Measurements from ENCODE around the gene PRR20G.

PRR20G gene

DNA sequence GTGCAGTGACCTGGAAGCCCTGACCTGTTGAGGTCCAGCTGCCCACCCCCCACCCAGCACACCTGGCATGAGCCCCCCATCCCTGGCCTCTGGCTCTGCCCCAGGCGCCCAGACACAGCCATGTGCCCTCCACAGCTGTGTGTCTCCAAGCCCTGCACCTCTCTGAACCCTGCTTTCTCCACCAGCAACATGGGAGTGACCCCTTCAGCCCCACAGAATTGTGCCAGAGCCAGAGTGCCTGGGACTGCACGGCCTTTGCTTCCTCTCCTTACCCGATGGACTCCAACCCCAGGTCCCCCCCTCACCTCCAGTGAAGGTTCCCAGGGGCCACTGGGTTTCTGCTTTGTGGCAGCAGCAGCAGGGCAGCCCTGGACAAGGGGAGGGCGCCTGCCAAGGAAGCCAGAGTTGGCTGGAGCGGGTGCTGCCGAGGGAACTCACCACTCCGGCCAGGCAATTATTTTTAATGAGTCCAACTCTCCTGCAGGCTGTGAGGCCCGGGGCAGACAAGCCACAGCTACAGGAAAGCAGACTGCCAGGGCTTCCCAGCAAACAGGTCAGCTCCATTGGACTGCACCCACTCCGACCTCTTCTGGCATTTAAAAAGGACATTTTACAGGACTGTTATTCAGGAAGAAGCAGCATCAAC lies 24.1 kb downstream of the PRR20G start:
- no peak for DNase-seq (ENCODE audit: low read depth in 2 of 2)

DNA sequence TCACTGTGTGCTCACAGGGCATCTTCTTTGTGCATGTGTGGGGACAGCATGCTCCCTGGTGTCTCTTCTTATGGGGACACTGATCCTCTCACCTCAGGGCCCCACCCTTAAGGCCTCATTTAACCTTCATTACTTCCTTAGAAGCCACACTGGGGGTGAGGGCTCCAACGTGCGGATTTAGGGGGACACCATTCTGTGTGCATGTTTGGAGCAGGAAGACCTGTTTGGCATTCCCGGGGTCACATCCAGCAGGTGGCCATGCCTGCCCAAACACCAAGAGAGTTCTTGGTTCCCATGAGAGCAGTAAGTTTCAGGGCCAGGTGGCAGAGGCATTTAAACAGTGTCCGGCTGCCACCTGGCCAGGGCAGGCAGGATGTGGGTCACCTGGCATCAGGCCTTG lies 24.8 kb downstream of the PRR20G start:
- DNase-seq (ENCODE audit: low read depth in 2 of 2): no peak

DNA sequence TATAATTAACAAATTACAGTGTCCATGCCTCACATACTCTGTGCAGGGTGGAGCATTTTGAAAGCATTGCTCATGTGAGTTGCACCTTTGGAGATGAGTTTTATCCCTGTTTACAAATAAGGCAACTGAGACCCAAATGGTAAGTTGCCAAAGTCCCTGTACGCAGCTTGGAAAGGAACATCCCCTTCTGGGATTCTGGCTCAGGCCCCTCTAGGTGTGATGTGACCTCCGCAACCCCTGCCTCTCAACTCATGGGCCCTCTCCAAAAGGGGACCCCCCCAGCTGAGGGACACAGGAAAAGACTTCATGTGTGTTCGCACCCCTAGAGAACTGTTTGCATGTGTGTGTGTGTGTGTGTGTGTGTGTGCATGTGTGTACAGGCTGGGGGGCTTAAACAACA lies 25.3 kb downstream of the PRR20G start:
- DNase-seq (ENCODE audit: low read depth in 2 of 2): no peak

DNA sequence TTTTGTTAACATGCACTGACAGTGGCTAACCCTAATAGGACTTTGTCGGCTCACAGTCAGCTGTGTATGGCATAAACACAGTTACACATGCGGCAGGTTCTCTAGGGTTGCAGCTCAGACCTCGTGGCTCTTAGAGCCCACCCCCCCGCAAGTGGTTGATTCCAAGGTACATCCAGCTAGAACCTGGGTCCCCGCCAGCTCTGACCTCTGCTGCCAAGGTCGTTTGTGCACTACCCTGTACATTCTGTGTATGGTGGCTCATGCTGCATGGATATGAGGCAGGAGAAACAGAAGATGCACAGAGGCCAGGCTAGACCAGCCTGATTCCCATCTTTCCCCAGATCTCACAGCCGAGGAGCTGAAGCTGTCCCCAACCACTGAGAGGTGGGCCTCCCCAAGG lies 25.9 kb downstream of the PRR20G start:
- DNase-seq (ENCODE audit: low read depth in 2 of 2): no peak

DNA sequence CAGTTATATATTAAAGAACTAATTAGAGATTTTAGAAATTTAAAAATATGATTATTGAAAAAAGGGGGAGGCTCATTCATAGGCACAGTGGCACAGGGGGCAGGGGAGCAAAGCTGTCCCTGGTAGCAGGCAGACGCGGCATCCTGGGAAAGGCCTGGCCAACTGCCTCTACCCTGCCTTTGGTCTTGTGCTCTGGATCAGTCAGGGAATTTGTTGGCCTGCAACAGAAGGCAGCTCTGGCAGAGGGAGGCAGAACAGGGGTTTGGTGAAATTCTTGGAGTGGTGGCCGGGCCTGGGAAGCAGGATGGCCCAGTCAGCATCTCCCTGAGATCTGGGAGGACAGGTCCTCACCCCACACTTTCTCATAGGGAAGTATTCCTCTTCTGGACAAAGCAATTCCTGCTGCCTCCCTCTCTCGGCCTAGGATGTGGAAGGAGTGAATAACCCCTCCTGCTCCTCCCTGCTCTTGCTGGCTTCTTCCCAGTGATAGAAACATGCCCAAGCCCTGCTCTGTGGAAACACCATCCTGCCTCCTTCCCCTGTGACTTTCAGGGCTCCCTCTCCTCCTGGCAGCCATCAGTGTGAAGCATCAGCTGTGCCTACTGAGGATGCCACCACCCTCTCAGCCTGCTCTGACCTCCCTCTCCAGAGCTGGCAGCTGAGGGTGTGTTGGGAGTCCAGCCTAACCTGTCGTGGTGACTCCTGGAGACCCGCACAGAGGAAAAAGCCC lies 26.9 kb downstream of the PRR20G start:
- DNase-seq (ENCODE audit: low read depth in 2 of 2): no peak

DNA sequence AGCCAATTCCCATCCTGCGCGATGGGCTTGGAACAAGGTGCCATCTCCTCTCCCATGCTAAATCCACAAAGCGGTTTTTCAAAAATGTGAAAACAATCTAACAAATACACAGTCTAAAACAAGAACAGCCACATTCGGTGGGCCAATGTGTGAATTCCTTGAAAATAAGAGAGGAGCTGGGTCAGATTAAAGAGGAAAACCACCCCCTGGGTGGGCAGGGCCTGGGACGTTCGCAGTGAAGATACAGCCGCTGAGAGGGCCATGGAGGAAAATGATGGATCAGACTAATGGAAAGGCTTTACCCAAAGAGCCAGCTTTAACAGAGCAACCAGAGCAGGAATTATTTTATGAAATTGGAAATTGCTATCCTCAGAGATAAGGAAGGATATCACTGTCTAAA lies 27.4 kb downstream of the PRR20G start:
- DNase-seq (ENCODE audit: low read depth in 2 of 2): no peak

DNA sequence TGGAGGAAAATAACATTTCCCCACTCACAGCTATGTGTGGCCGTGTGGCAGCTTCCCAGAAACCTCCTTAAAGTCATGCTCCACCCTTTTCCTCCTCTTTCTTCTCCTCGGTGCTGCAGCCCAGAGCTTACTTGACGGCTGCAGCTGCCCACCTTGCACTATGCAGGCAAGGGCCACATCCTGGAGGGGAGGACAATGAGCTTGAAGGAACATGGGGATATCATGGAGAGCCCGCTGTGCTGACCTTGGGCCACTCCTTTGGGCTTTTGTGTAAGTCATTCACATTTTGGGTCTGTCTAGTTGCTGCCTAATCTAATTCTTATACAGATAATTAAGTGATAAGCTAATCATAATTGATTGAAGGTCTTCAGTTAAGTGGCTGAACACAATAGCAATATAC lies 28.0 kb downstream of the PRR20G start:
- no peak for DNase-seq (ENCODE audit: low read depth in 2 of 2)

DNA sequence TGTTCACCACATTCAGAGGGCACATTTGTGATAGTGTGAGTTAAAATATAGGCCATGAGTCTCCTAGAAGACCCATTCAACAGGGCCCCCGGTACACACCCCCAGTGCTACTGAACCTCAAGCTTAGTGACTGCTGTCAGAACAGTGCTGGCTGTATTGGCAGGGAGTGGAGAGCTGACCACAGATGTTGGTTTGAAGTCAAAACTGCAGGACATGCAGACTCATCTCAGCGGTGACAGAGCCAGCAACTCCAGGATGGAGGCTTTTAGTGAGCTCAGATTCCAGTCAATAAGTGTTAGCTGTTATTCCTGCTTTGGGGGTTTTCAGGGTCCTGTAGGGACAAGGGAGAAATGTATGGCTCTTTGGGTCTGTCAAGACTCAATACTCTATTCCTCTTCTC lies 29.1 kb downstream of the PRR20G start:
- no peak for DNase-seq (ENCODE audit: low read depth in 2 of 2)

DNA sequence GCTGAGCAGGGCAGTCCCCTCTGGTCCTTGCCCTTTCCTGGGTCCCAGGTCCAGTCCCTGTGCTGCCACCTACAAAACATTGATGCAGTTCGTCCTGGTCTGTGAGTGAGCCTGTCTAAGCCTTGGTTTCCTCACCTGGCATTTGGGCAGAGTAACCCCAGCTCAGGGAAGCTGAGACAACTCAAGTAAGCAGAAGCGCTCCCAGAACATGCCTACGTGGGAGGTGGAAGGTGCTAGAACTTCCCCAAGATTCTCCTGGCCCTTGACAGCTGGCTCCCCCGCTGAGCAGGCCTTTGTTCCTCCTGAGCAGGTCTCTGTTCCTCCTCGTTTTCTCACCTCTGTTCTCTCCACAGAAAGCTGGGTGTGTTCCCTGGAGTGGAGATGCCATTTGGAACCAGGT lies 30.5 kb downstream of the PRR20G start:
- DNase-seq (ENCODE audit: low read depth in 2 of 2): no peak

DNA sequence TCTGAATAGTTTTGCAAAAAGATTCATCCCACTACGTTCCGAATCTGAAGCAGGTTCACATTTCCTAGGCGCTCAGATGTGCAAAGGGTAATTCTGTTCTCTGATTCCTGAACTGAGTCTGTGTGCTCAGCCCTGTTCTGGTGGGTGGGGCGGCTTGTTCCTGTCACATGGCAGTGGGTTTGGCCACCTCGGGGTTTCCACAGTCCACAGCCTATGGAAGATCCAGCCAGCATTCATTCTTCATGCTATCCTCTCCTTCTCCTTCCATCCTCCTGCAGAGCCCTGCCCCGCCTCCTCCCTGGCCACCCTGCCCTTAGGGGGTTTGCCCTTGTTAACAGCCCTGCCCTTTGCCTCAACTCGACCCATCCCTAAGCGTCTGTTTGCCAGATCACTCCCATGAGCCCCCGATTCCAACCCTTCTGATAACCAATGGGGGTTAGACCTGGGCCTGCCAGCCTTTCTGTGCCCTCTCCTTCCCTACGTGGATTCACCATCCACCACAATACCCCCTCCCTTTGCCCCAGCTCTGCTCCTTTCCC lies 31.0 kb downstream of the PRR20G start:
- no peak for DNase-seq (ENCODE audit: low read depth in 2 of 2)

DNA sequence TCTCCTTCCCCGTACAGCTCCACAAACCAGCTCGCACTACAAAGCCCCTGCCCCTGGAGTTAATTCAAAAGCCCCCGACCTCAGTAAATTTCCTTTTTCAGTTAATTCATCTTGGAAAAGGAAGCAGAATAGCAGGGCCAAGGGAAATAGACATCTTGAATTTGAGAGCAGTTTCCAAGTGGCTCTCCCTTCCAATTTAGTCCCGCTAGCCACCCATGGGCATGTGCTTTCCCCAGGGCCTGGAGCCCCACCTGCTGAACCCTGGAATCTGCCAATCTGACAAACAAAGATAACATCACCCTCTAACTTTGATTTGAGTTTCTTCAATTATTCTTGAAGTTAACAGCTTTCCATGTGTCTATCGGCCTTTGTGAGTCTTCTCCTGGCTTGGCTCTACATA lies 31.7 kb downstream of the PRR20G start:
- DNase-seq (ENCODE audit: low read depth in 2 of 2): no peak

DNA sequence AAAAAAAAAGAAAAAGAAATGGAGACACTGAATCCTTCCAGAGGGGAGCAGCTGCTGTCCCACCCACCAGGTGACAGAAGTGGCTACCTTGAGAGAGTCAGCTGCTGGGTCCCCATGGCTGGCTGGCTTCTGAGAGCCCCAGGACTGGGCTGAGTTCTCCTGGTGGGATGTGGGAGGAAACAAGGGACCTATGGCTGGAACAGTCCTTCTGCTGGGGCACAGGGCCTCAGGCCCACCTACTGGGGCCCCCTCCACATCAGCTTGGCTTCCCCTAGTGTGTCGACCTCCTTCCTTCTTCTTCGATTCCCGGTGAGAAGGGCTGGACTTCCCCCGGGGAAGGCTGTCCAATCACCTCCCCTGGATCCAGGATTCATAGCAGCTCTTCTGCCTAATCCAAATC lies 32.3 kb downstream of the PRR20G start:
- no peak for DNase-seq (ENCODE audit: low read depth in 2 of 2)

DNA sequence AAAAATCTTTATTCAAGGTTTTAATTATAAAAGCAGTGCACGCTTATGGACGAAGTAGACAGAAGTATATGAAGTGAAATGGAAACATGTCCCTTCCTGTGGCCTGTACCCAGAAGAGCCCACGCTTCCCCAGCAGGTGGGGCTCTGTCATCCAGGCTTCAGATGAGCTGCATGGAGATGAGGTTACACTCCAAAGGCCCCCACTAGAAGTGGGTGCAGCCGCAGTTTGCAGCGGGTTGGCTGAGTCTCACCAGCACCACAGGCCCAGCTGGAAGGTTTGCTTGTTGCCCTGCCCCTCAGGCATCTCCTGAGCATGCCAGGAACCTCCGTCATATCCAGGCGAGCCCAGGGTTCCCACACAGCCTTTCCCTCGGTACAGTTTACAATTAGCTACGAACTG lies 33.1 kb downstream of the PRR20G start:
- DNase-seq (ENCODE audit: low read depth in 2 of 2): no peak

DNA sequence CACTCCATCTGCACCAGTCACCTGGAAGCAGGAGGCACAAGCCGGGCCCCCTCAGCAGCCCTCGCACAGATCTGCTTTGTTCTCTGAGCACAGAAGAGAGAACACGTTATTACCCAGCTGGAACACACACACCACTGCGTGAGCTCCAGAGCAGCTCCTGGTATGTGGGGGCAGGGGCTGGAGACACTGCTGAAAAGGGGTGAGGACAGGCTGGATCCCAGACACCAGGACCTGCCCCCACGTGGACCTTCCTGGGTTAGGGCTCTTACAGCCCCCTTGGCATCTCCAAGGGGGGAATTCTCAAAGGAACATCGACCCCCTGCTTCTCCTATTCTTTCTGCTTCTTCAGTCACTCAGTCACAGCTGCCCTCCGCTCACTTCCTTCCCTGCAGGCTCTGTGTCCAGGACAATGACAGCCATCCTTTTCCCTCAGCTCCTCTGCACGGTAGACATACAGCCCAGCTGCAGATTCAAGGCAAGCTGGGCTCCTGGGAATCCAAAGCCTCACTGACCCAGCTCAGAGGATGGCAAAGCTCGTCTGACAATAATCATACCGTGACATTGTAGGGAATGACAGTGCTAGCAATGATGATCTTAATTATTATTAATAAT lies 33.7 kb downstream of the PRR20G start:
- DNase-seq (ENCODE audit: low read depth in 2 of 2): no peak

DNA sequence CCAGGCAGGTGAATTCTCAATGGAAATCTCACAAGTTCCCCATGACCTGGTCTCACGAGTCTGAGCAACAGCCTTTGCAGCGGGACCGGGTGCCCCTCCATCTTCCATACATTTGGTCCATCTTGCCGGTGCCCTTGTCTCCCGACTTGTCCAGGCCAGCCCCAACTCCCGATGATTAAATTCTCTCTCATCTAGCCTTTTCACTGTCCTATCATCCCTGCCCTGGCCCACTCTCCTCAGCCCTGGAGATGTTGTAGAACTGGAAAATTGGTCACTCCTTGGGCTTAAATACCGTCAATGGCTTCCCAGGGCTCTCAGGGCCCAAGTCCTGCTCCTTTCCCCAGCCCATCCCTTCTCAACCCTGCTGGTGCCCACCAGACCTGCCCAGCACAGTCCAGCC lies 34.4 kb downstream of the PRR20G start:
- DNase-seq (ENCODE audit: low read depth in 2 of 2): no peak

DNA sequence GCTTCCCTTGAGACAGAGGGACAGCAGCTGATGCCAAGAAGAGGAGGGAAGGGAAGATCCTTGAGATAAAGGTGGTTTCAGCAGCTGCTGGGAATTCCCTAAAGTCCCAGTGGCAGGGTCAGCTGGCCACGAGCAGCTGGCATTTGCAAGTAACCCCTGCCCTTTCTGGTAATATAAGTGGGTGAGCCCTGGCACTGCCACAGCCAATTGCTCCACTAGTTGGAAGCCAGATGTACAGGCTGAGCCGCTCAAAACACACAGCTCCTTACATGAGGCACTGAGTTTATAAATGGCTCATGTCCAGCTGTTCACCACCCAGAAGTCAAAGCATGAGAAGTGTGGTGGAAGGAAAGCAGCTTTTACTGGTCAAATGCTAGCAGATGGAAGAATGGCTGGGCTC lies 35.4 kb downstream of the PRR20G start:
- DNase-seq (ENCODE audit: low read depth in 2 of 2): no peak

DNA sequence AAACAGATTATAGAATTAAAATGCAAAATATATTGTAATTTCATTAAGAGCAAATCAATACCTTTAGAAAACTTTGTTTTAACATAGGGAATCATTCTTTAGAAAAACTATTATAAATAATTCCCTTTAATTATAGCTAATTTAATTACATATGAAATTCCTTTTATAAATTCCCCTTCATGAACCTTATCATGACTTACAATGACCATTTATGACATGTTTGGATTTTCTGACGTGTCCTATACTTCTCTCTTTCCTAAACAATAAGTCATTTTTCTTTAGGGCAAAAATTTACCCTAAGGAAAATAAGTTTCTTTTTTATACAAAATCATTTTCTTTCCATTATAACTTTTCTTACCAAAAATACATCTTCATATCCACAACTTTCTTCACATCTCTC lies 37.8 kb downstream of the PRR20G start:
- DNase-seq (ENCODE audit: low read depth in 2 of 2): no peak

DNA sequence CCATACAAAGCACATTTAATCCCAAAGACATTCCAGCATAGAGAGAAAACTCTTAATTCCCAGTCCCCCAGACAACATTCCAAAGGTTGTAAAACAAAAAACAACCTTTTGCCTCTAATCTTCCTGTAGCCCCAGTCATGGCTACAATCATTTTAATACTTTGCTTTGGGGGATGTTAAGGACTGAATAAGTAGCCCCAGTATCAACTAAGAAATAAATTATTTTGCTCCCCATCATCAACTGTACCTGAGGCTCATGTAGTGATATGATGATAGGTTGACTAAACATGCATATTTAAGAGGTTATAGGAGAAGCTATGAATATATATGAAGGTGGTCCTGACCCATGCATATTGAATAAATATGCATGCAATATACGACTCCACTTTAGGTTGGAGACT lies 40.6 kb downstream of the PRR20G start:
- no peak for DNase-seq (ENCODE audit: low read depth in 2 of 2)

DNA sequence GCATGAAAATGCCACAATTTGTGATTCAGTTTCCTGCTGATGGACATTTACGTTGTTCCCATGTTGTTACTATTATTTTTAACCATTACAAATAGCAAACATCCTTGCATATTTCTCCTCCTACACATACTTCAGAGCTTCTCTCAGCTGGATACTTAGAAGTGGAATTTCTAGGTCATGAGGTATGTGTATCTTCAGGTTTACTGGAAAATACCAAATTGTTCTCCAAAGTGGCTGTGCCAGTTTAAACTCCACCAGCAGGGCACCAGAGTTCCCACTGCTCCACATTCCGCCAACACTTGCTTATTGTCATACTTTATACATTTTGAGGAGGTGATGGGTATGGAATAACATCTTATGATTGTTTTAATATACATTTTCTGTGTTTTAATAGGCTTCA lies 49.2 kb downstream of the PRR20G start:
- no peak for DNase-seq (ENCODE audit: low read depth in 2 of 2)

DNA sequence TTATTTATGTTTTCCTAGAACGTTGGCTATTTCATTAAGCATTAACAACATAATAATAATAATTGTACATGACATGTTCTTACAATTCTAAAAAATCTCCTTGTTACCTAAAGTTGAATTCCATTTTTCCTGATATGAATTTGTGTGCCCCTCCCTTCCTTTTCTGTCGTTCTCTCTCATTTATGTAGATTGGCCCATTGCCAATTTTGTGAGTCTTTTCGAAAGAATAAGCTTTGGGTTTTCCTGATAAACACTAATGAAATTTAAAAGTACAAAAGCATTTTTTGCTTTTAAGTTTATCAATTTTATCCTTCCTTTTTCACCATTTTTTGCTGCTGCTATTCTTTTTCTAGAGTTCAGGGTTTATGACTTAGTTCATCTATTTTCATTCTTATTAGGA lies 50.0 kb downstream of the PRR20G start:
- no peak for DNase-seq (ENCODE audit: low read depth in 2 of 2)

DNA sequence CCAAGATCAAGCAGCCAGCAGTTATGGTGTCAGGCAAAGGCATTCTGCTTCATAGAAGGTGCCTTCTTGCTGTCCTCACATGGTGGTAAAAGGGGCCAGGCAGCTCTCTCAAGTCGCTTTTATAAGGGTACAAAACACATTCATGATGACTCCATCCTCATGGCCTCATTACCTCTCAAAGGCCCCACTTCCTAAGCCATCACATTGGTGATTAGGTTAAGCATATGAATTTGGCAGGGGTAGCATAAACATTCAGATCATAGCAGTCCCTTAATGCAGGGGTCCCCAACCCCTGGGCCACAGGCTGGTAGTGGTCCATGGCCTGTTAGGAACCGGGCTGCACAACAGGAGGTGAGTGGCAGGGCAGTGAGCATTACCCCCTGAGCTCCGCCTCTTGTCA lies 52.1 kb downstream of the PRR20G start:
- DNase-seq (ENCODE audit: low read depth in 2 of 2): no peak

DNA sequence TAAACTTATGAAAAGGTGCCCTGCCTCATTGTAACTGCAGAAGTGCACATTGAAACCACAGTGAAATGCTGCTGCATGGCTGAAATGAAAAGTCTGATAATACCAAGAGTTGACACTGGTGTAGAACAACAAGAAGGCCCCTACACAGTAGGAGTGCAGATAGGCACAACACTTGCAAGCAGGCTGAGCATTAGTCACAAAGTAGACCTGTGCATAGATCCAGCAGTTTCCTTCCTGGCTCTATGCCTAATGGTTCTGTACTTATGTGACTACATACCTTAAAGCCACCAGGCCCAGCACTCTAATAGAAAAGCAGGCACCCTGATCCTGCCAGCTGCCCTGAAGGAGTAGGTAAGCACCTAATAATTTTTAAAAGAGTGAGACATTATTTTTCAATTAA lies 53.1 kb downstream of the PRR20G start:
- no peak for DNase-seq (ENCODE audit: low read depth in 2 of 2)

All from stimulated activated CD8-positive, alpha-beta memory T cell treated with anti-CD3 and anti-CD28 coated beads, Interleukin-15, amount 100 ng/mL, for 4 hours (primary cell).